ENCODE results near the gene EMC7. TPM values are rescaled to one million over a fixed set of nuclear protein-coding genes. Genes with fewer than 3 reads are reported as not detected.

Gene EMC7
- total and polyA plus RNA-seq, 2 of the 4 experiments (the other 2 are of a cell fraction) = 46.6 to 76.4 TPM

DNA sequence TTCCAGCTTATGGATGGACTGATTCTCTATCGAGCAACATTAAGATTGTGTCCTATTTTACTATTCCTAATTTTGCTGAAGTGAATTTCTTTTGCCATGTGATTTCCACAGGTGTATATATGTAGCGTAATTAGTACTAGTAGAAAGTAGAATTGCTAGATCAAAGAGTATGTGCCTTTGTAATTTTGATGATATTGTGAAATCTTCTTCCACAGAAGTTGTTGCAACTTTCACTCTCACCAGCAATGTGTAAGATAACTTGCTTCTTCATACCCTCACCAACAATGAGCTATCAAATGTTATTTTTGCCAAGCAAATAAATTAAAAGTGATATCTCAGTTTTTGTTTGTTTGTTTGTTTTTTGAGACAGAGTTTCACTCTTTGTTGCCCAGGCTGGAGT is 5.7 kb upstream of the EMC7 start:
- WGBS, 2 experiments (ENCODE audit: extremely low coverage in 2 of 2, insufficient read length in 1 of 2) = no CpG with 5 or more reads among the region's 2 CpGs
- in situ Hi-C loops (cut with MboI; ENCODE audit: low sequenced_read_pairs) = loop anchor here (10.0 to 25.0 kb wide), 2 partner anchors 257 to 480 kb away; partner anchors contain the start of genes GOLGA8B and LPCAT4

More for the DNA sequence above, 5.7 kb upstream of the EMC7 start:
- no peak overlapping the region for H3K4me2 ChIP-seq (ENCODE audit: low read depth, low read length)
- DNase-seq (no peak), ATAC-seq (ENCODE audit: low read depth) (no peak)
- H2AK5ac ChIP-seq (ENCODE audit: low read depth, low read length) = no peak overlapping the region
- no peak overlapping the region for H3K23ac ChIP-seq (ENCODE audit: low read depth, low read length)
- intact Hi-C loops (cut with micrococcal nuclease) = no loop called here
- no peaks in the 10 kb centered on the region for H4K20me1 ChIP-seq (ENCODE audit: insufficient read depth, low read length)
- H3K27me3 ChIP-seq (ENCODE audit: control insufficient read depth, insufficient read depth, low read length) = no peaks in the 10 kb centered on the region
- H2BK20ac ChIP-seq (ENCODE audit: low read depth, low read length) = no peak overlapping the region
- H2BK5ac ChIP-seq (ENCODE audit: low read depth, low read length, poor library complexity, severe bottlenecking) = no peak overlapping the region
- H3K4ac ChIP-seq (ENCODE audit: low read depth, low read length) = no peak overlapping the region
- BruUV-seq (replicated peaks) = no TSS peak
- TF ChIP-seq MAZ (IDR thresholded peaks at IDR 0.05; ENCODE audit: borderline replicate concordance, low read depth, low read length) (no peak), POLR2A (IDR thresholded peaks at IDR 0.05; ENCODE audit: low read depth, low read length) (no peak), CEBPB (IDR thresholded peaks at IDR 0.05; ENCODE audit: low read depth, low read length) (peak; percentile 59; the same call in 1 of the 2 replicates)
- no peak overlapping the region for H2AK9ac ChIP-seq (replicated peaks; ENCODE audit: low read depth, low read length, poor library complexity)
- ChIA-PET CTCF (no interaction called here), POLR2A (ENCODE audit: unreplicated experiment) (interaction anchor here (0.6 kb wide), 1 partner anchor 22 kb away, joined by 3 read pairs; no protein-coding TSS in a partner anchor)
- H3K36me3 ChIP-seq (ENCODE audit: control insufficient read depth, insufficient read depth, low read length) = no peaks in the 10 kb centered on the region
- no peak overlapping the region for H3K27ac ChIP-seq (ENCODE audit: insufficient read depth, low read length)
- no peaks in the 10 kb centered on the region for H3K9me1 ChIP-seq (ENCODE audit: insufficient read depth, low read length)
- H4K8ac ChIP-seq (ENCODE audit: low read depth in 2 of 2, low read length in 2 of 2) = no peak overlapping the region
- H2BK15ac ChIP-seq (ENCODE audit: low read depth, low read length) = no peak overlapping the region
- H3K9me3 ChIP-seq (ENCODE audit: control insufficient read depth, insufficient read depth, low read length) = no peaks in the 10 kb centered on the region
- H3K14ac ChIP-seq (replicated peaks; ENCODE audit: low read depth, low read length) = no peak overlapping the region
- H3K56ac ChIP-seq (ENCODE audit: extremely low read depth, insufficient read depth, low read length) = no peak overlapping the region
- H2BK120ac ChIP-seq (ENCODE audit: low read depth, low read length) = no peak overlapping the region
- no peak overlapping the region for H3K18ac ChIP-seq (ENCODE audit: low read depth, low read length)
- H4K91ac ChIP-seq (ENCODE audit: insufficient read depth, low read depth, low read length) = no peak overlapping the region
- H2AFZ ChIP-seq (replicated peaks; ENCODE audit: low read length, poor library complexity) = no peak overlapping the region
- H3K9ac ChIP-seq (ENCODE audit: low read depth, low read length) = no peak overlapping the region
- peaks cover 17 to 18% of the 10 kb centered on the region in 2 experiments for H3K79me1 ChIP-seq (ENCODE audit: low read depth in 1 of 2, low read length in 2 of 2)
- no peak overlapping the region for H4K5ac ChIP-seq (ENCODE audit: low read depth, low read length)
- H3K4me3 ChIP-seq (ENCODE audit: insufficient read depth, low read depth, low read length) = no peak overlapping the region
- dilution Hi-C loops (cut with HindIII; ENCODE audit: low sequenced_read_pairs, unreplicated experiment) = no loop called here
- peaks cover 4% of the 10 kb centered on the region; the same call in 1 of the 2 replicates for H3K4me1 ChIP-seq (ENCODE audit: control insufficient read depth, insufficient read depth, low read length)
